ENCODE measurements around the gene PODXL2.

The PODXL2 gene

GRCh38 chr3:127658234-127658633 is 29.2 kb downstream of the PODXL2 start:
- Histone ChIP-seq H3K4me3 (ENCODE audit: low read depth, low read length) (no peak overlapping the region), H3K36me3 (ENCODE audit: control insufficient read depth, insufficient read depth, low read length) (peaks cover 9% of the 10 kb centered on the region; the same call in 1 of the 2 replicates), H3K27me3 (ENCODE audit: control insufficient read depth, insufficient read depth, low read length) (no peaks in the 10 kb centered on the region), H3K9ac (ENCODE audit: low read length) (no peak overlapping the region), H3K9me3 (ENCODE audit: control insufficient read depth, insufficient read depth, low read depth, low read length) (no peaks in the 10 kb centered on the region), H3K27ac (ENCODE audit: low read depth, low read length) (no peak overlapping the region), H3K4me1 (ENCODE audit: control insufficient read depth, insufficient read depth, low read length) (no peaks in the 10 kb centered on the region)

GRCh38 chr3:127660621-127661251 is 31.8 kb downstream of the PODXL2 start:
- Histone ChIP-seq H3K27me3 (ENCODE audit: control insufficient read depth, insufficient read depth, low read length) (no peaks in the 10 kb centered on the region), H3K27ac (ENCODE audit: low read depth, low read length) (no peak overlapping the region), H3K4me3 (ENCODE audit: low read depth, low read length) (no peak overlapping the region), H3K36me3 (ENCODE audit: control insufficient read depth, insufficient read depth, low read length) (peaks cover 9% of the 10 kb centered on the region; the same call in 1 of the 2 replicates), H3K9me3 (ENCODE audit: control insufficient read depth, insufficient read depth, low read depth, low read length) (no peaks in the 10 kb centered on the region), H3K4me1 (ENCODE audit: control insufficient read depth, insufficient read depth, low read length) (no peaks in the 10 kb centered on the region), H3K9ac (ENCODE audit: low read length) (no peak overlapping the region)

- Histone ChIP-seq H3K4me1 (ENCODE audit: control insufficient read depth, insufficient read depth, low read length) (no peaks in the 10 kb centered on the region), H3K27ac (ENCODE audit: low read depth, low read length) (no peak overlapping the region), H3K36me3 (ENCODE audit: control insufficient read depth, insufficient read depth, low read length) (peaks cover 9% of the 10 kb centered on the region; the same call in 1 of the 2 replicates), H3K4me3 (ENCODE audit: low read depth, low read length) (no peak overlapping the region), H3K9ac (ENCODE audit: low read length) (no peak overlapping the region), H3K9me3 (ENCODE audit: control insufficient read depth, insufficient read depth, low read depth, low read length) (no peaks in the 10 kb centered on the region), H3K27me3 (ENCODE audit: control insufficient read depth, insufficient read depth, low read length) (no peaks in the 10 kb centered on the region)
Observed at GRCh38 chr3:127661600-127661999, 32.6 kb downstream of the PODXL2 start.

DNA sequence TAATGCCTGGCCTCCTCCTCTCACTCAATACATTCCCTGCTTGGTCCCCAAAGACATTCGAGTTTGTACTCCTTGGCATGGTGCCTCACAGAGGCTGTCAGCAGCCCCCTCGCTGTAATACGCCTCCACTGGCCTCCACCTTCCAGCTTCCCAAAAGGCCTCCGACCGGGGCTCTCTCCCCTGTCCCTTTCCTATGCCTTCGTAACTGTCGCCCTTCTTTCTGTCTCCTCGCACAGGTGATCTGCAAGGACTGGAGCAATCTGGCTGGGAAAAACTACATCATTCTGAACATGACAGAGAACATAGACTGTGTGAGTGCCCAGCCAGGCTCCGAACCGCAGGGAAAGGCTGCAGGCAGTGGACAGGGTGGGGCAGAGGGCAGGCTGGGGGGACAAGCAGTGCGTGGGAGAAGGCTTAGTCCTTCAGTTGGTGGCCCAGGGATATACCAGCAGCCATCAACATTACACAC is 33.0 kb downstream of the PODXL2 start:
- Histone ChIP-seq H3K9me3 (ENCODE audit: control insufficient read depth, insufficient read depth, low read depth, low read length) (no peaks in the 10 kb centered on the region), H3K27ac (ENCODE audit: low read depth, low read length) (no peak overlapping the region), H3K4me1 (ENCODE audit: control insufficient read depth, insufficient read depth, low read length) (no peaks in the 10 kb centered on the region), H3K36me3 (ENCODE audit: control insufficient read depth, insufficient read depth, low read length) (peaks cover 9% of the 10 kb centered on the region; the same call in 1 of the 2 replicates), H3K4me3 (ENCODE audit: low read depth, low read length) (no peak overlapping the region), H3K9ac (ENCODE audit: low read length) (no peak overlapping the region), H3K27me3 (ENCODE audit: control insufficient read depth, insufficient read depth, low read length) (no peaks in the 10 kb centered on the region)

DNA sequence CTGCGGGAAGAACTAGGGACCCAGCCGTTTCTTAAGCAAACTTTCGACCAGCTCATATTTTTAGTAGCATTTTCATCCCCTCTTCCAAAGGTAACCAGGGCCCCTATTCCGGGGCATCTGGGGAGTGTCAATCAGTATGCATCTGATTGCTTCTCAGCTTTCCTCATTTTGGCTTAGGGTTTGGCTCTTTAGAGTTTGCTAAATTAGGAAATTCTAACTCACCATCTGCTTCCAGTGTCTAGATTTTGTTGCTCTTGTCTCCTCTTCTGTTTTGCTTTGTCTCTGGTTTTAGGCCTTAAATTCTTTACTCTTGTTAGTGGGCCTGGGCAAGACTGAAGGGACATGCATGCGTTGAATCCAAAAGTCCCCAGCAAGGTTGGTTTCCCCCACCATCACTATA is 34.2 kb downstream of the PODXL2 start:
- no peak overlapping the region for H3K27ac ChIP-seq (ENCODE audit: low read depth, low read length)
- H3K4me3 ChIP-seq (ENCODE audit: low read depth, low read length), result no peak overlapping the region
- no peaks in the 10 kb centered on the region for H3K9me3 ChIP-seq (ENCODE audit: control insufficient read depth, insufficient read depth, low read depth, low read length)
- peaks cover 9% of the 10 kb centered on the region; the same call in 1 of the 2 replicates for H3K36me3 ChIP-seq (ENCODE audit: control insufficient read depth, insufficient read depth, low read length)
- H3K27me3 ChIP-seq (ENCODE audit: control insufficient read depth, insufficient read depth, low read length), result no peaks in the 10 kb centered on the region
- no peaks in the 10 kb centered on the region for H3K4me1 ChIP-seq (ENCODE audit: control insufficient read depth, insufficient read depth, low read length)
- H3K9ac ChIP-seq (ENCODE audit: low read length), result no peak overlapping the region

- H3K36me3 ChIP-seq (ENCODE audit: control insufficient read depth, insufficient read depth, low read length), result peaks cover 9% of the 10 kb centered on the region; the same call in 1 of the 2 replicates
- no peak overlapping the region for H3K4me3 ChIP-seq (ENCODE audit: low read depth, low read length)
- no peak overlapping the region for H3K27ac ChIP-seq (ENCODE audit: low read depth, low read length)
- no peaks in the 10 kb centered on the region for H3K9me3 ChIP-seq (ENCODE audit: control insufficient read depth, insufficient read depth, low read depth, low read length)
- H3K4me1 ChIP-seq (ENCODE audit: control insufficient read depth, insufficient read depth, low read length), result no peaks in the 10 kb centered on the region
- H3K27me3 ChIP-seq (ENCODE audit: control insufficient read depth, insufficient read depth, low read length), result no peaks in the 10 kb centered on the region
- H3K9ac ChIP-seq (ENCODE audit: low read length), result no peak overlapping the region
Observed at GRCh38 chr3:127665165-127665564, 36.2 kb downstream of the PODXL2 start.

- Histone ChIP-seq H3K4me1 (ENCODE audit: control insufficient read depth, insufficient read depth, low read length) (no peaks in the 10 kb centered on the region), H3K27me3 (ENCODE audit: control insufficient read depth, insufficient read depth, low read length) (no peaks in the 10 kb centered on the region), H3K36me3 (ENCODE audit: control insufficient read depth, insufficient read depth, low read length) (peaks cover 7% of the 10 kb centered on the region; the same call in 1 of the 2 replicates)
Observed at GRCh38 chr3:127665586-127665985, 36.6 kb downstream of the PODXL2 start.

DNA sequence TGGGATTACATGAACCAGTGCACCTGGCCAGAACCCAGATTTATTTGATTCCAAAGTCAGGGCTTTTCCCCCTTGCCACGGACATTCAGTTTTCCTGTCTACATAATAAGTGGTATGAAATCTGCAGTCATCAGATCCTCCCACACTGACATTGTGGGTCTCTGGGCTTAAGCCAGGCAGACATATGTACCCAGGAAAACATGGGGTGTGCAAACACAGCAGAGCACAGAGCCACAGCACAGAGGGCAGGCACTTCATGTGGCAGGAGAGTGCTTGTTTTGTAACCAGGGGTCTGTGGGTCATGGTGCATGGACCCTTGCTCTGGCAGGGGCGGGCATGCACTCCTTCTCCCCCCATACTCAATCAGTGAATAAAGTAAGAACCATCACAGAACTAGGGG is 37.7 kb downstream of the PODXL2 start:
- Histone ChIP-seq H3K4me1 (ENCODE audit: control insufficient read depth, insufficient read depth, low read length) (0 out of 2 replicates have a peak, but pooled peaks cover 2% of the 10 kb centered on the region), H3K27ac (ENCODE audit: low read depth, low read length) (no peak overlapping the region), H3K27me3 (ENCODE audit: control insufficient read depth, insufficient read depth, low read length) (no peaks in the 10 kb centered on the region; the same call in 1 of the 2 replicates), H3K9ac (ENCODE audit: low read length) (no peak overlapping the region), H3K4me3 (ENCODE audit: low read depth, low read length) (no peak overlapping the region), H3K9me3 (ENCODE audit: control insufficient read depth, insufficient read depth, low read depth, low read length) (no peaks in the 10 kb centered on the region), H3K36me3 (ENCODE audit: control insufficient read depth, insufficient read depth, low read length) (no peaks in the 10 kb centered on the region)

More at GRCh38 chr3:127665586-127665985, 36.6 kb downstream of the PODXL2 start:
- no peak overlapping the region for H3K4me3 ChIP-seq (ENCODE audit: low read depth, low read length)
- no peaks in the 10 kb centered on the region for H3K9me3 ChIP-seq (ENCODE audit: control insufficient read depth, insufficient read depth, low read depth, low read length)
- H3K27ac ChIP-seq (ENCODE audit: low read depth, low read length), result no peak overlapping the region
- no peak overlapping the region for H3K9ac ChIP-seq (ENCODE audit: low read length)

DNA sequence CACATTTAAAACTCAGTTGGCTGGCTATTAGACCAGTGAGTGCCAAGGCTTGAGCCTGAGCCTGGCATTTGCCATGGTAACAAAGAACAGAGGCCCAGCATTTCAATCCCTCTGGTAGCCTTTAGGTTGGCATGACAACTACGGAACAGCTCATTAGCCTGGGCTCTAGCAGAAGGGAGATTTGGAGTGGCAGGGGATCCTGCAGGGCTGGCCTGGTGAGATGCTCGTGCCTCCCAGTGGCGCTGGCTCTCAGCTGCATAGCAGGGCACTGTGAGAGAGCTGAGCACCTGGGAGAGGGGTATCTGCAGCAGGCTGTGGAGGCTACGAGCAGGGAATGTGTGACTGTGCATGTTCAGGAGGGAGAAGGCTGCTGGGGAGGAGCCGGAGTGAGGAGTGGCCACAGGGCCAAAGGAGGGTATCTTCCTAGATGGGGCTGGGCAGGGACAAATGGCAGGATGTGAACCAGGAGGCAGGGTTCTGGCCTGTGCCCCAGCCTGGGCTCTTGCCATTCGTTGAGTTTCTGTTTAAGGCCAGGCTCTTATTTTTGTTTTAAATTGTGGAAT is 38.2 kb downstream of the PODXL2 start:
- no peaks in the 10 kb centered on the region for H3K9me3 ChIP-seq (ENCODE audit: control insufficient read depth, insufficient read depth, low read depth, low read length)
- H3K27me3 ChIP-seq (ENCODE audit: control insufficient read depth, insufficient read depth, low read length), result no peaks in the 10 kb centered on the region; the same call in 1 of the 2 replicates
- H3K9ac ChIP-seq (ENCODE audit: low read length), result no peak overlapping the region
- no peak overlapping the region for H3K4me3 ChIP-seq (ENCODE audit: low read depth, low read length)
- no peak overlapping the region for H3K27ac ChIP-seq (ENCODE audit: low read depth, low read length)
- 0 out of 2 replicates have a peak, but pooled peaks cover 6% of the 10 kb centered on the region for H3K4me1 ChIP-seq (ENCODE audit: control insufficient read depth, insufficient read depth, low read length)
- H3K36me3 ChIP-seq (ENCODE audit: control insufficient read depth, insufficient read depth, low read length), result no peaks in the 10 kb centered on the region

GRCh38 chr3:127668906-127669305 is 39.9 kb downstream of the PODXL2 start:
- Histone ChIP-seq H3K9me3 (ENCODE audit: control insufficient read depth, insufficient read depth, low read depth, low read length) (no peaks in the 10 kb centered on the region), H3K9ac (ENCODE audit: low read length) (no peak overlapping the region), H3K36me3 (ENCODE audit: control insufficient read depth, insufficient read depth, low read length) (no peaks in the 10 kb centered on the region), H3K27ac (ENCODE audit: low read depth, low read length) (no peak overlapping the region), H3K27me3 (ENCODE audit: control insufficient read depth, insufficient read depth, low read length) (peaks cover 7% of the 10 kb centered on the region), H3K4me3 (ENCODE audit: low read depth, low read length) (no peak overlapping the region), H3K4me1 (ENCODE audit: control insufficient read depth, insufficient read depth, low read length) (peaks cover 12% of the 10 kb centered on the region)

DNA sequence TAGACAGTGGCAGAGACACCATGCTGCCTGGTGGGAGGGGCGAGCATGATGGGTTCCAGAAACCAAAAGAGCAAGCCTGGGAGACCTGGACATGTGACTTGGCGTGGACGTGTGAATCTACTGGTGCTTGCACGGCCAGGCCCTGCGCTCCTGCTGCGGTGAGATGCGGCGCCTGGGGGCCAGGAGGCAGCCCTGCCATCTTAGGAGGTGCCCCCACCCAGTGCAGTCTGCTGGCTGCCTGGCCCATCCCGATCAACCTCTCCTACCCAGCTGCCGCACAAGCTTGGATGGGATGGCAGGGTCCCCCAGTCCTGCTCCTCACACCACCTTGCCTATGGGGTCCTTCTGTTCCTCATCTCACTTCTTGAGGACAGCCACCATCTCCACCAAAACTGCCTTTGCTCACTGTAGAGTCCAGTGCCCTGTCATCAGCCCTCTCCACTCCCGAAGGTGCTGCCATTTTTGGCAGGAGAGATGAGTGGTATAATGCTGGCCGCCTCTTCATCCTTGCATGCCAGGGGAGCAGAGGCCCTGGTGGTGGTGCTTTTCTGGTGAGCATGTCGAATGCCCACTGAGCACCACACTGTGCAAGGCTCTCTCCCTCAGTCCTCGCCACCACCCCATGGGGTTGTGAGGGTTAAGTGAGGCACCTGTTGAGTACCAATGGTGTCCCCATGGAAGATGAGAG is 40.7 kb downstream of the PODXL2 start:
- Histone ChIP-seq H3K9ac (ENCODE audit: low read length) (no peak overlapping the region), H3K27ac (ENCODE audit: low read depth, low read length) (no peak overlapping the region), H3K36me3 (ENCODE audit: control insufficient read depth, insufficient read depth, low read length) (no peaks in the 10 kb centered on the region)

More for the DNA sequence above, 40.7 kb downstream of the PODXL2 start:
- peaks cover 15% of the 10 kb centered on the region for H3K4me1 ChIP-seq (ENCODE audit: control insufficient read depth, insufficient read depth, low read length)
- H3K4me3 ChIP-seq (ENCODE audit: low read depth, low read length), result no peak overlapping the region
- peaks cover 10% of the 10 kb centered on the region for H3K27me3 ChIP-seq (ENCODE audit: control insufficient read depth, insufficient read depth, low read length)
- no peaks in the 10 kb centered on the region for H3K9me3 ChIP-seq (ENCODE audit: control insufficient read depth, insufficient read depth, low read depth, low read length)

Measured in HUES6 (cell line).